ENCODE results near the gene PVALEF. TPM values are rescaled to one million over a fixed set of nuclear protein-coding genes. Genes with fewer than 3 reads are reported as not detected.
A peak's percentile ranks its signal among the peaks of the same experiment; 100 is the strongest.
"Not testable (repeated sequence)": the region's sequence is repeated elsewhere in the genome, so short reads cannot be mapped to it uniquely, and the experiment has no call there.

PVALEF gene
- total RNA-seq, 1 donor from 2014 or later: not detected

GRCh38 chr17:81143200-81143527, 22.1 kb upstream of the PVALEF start:
- Histone ChIP-seq H3K4me3 (no peak overlapping the region), H3K9me3 (no peaks in the 10 kb centered on the region), H3K4me1 (peaks cover 9% of the 10 kb centered on the region), H3K27me3 (ENCODE audit: low read depth) (no peaks in the 10 kb centered on the region), H3K27ac (peak overlapping the region; percentile 11), H3K36me3 (no peaks in the 10 kb centered on the region)
- ATAC-seq (no peak), DNase-seq (no peak)
- intact Hi-C loops (cut with DNase I): no loop called here
- no peak for TF ChIP-seq CTCF (IDR thresholded peaks at IDR 0.05)

- no peak for DNase-seq
- H3K4me1 ChIP-seq: peaks cover 9% of the 10 kb centered on the region
- H3K27ac ChIP-seq: no peak overlapping the region
- H3K36me3 ChIP-seq: no peaks in the 10 kb centered on the region
- no peaks in the 10 kb centered on the region for H3K27me3 ChIP-seq (ENCODE audit: low read depth)
- intact Hi-C loops (cut with DNase I): no loop called here
- peak in 1 of 2 donors; percentile 1 for ATAC-seq
- no peak overlapping the region for H3K4me3 ChIP-seq
- no peaks in the 10 kb centered on the region for H3K9me3 ChIP-seq
- no peak for TF ChIP-seq CTCF (IDR thresholded peaks at IDR 0.05)
Measured at GRCh38 chr17:81143717-81144422, 21.4 kb upstream of the PVALEF start.

GRCh38 chr17:81144423-81144781, 20.9 kb upstream of the PVALEF start:
- intact Hi-C loops (cut with DNase I): no loop called here

GRCh38 chr17:81146208-81146607, 19.1 kb upstream of the PVALEF start:
- peaks cover 22% of the 10 kb centered on the region for H3K4me1 ChIP-seq
- ATAC-seq; H3K9me3 ChIP-seq; intact Hi-C loops (cut with DNase I); H3K27me3 ChIP-seq (ENCODE audit: low read depth); H3K4me3 ChIP-seq; H3K27ac ChIP-seq; H3K36me3 ChIP-seq; DNase-seq: not testable (repeated sequence)

More at GRCh38 chr17:81144423-81144781, 20.9 kb upstream of the PVALEF start:
- Histone ChIP-seq H3K4me3 (no peak overlapping the region), H3K36me3 (no peaks in the 10 kb centered on the region), H3K27ac (no peak overlapping the region), H3K9me3 (no peaks in the 10 kb centered on the region), H3K27me3 (ENCODE audit: low read depth) (no peaks in the 10 kb centered on the region), H3K4me1 (peaks cover 9% of the 10 kb centered on the region)
- DNase-seq: no peak
- no peak for TF ChIP-seq CTCF (IDR thresholded peaks at IDR 0.05)
- no peak for ATAC-seq

- Histone ChIP-seq H3K4me1 (peaks cover 17% of the 10 kb centered on the region), H3K4me3 (no peak overlapping the region), H3K27ac (no peak overlapping the region), H3K36me3 (no peaks in the 10 kb centered on the region), H3K27me3 (ENCODE audit: low read depth) (peaks cover 4% of the 10 kb centered on the region), H3K9me3 (no peaks in the 10 kb centered on the region)
- DNase-seq: no peak
- no peak for ATAC-seq
- intact Hi-C loops (cut with DNase I): no loop called here
- TF ChIP-seq CTCF (IDR thresholded peaks at IDR 0.05): no peak
Measured at GRCh38 chr17:81147701-81148100, 17.6 kb upstream of the PVALEF start.

- ATAC-seq: no peak
- H3K36me3 ChIP-seq: no peaks in the 10 kb centered on the region
- peaks cover 4% of the 10 kb centered on the region for H3K27me3 ChIP-seq (ENCODE audit: low read depth)
- H3K4me3 ChIP-seq: no peak overlapping the region
- H3K9me3 ChIP-seq: no peaks in the 10 kb centered on the region
- no peak for DNase-seq
- peaks cover 12% of the 10 kb centered on the region for H3K4me1 ChIP-seq
- intact Hi-C loops (cut with DNase I): no loop called here
- no peak for TF ChIP-seq CTCF (IDR thresholded peaks at IDR 0.05)
- no peak overlapping the region for H3K27ac ChIP-seq
Measured at GRCh38 chr17:81148571-81148970, 16.7 kb upstream of the PVALEF start.
